ENCODE results near the gene BZW1. TPM values are rescaled to one million over a fixed set of nuclear protein-coding genes. Genes with fewer than 3 reads are reported as not detected.

Gene BZW1
- total RNA-seq, 4 donors from 2014 or later, result 204 to 317 (median 240) TPM

GRCh38 chr2:200765995-200766660, 45.6 kb upstream of the BZW1 start:
- Histone ChIP-seq H3K4me1 (peaks cover 19 to 23% of the 10 kb centered on the region in 2 donors), H3K27ac (peak overlapping the region; percentile 75 to 86 (median 82)), H3K9me3 (no peaks in the 10 kb centered on the region), H3K4me3 (no peak overlapping the region), H3K36me3 (no peaks in the 10 kb centered on the region), H3K27me3 (no peaks in the 10 kb centered on the region)
- in situ Hi-C loops (cut with MboI; ENCODE audit: low sequenced_read_pairs in 4 of 4) (no loop called here), intact Hi-C loops (cut with DNase I; ENCODE audit: low total_unique reads) (loop anchor here (1.0 to 2.0 kb wide), 2 partner anchors 45 to 53 kb away; partner anchors contain the start of gene BZW1)
- peak; percentile 98 to 100 for ATAC-seq
- DNase-seq, result peak; percentile 73 to 84
- no peak for TF ChIP-seq CTCF (IDR thresholded peaks at IDR 0.05 in 4 of 5, conservative IDR thresholded peaks at IDR 0.05 in 1 of 5)
- TF ChIP-seq POLR2A (IDR thresholded peaks at IDR 0.05), result no peak

- TF ChIP-seq CTCF (IDR thresholded peaks at IDR 0.05 in 4 of 5, conservative IDR thresholded peaks at IDR 0.05 in 1 of 5), result no peak
- no peak for TF ChIP-seq POLR2A (IDR thresholded peaks at IDR 0.05)
- intact Hi-C loops (cut with DNase I; ENCODE audit: low total_unique reads), result no loop called here
- Histone ChIP-seq H3K9me3 (no peaks in the 10 kb centered on the region), H3K27me3 (no peaks in the 10 kb centered on the region), H3K4me3 (no peak overlapping the region), H3K4me1 (peaks cover 19% of the 10 kb centered on the region in 2 donors), H3K36me3 (no peaks in the 10 kb centered on the region), H3K27ac (peak overlapping the region; percentile 75 to 86 (median 82))
- DNase-seq (no peak), ATAC-seq (no peak)
- in situ Hi-C loops (cut with MboI; ENCODE audit: low sequenced_read_pairs in 4 of 4), result no loop called here
Measured at GRCh38 chr2:200767111-200767885, 44.4 kb upstream of the BZW1 start.

GRCh38 chr2:200770847-200771246, 40.9 kb upstream of the BZW1 start:
- no peak for ATAC-seq
- H3K36me3 ChIP-seq, result no peaks in the 10 kb centered on the region

GRCh38 chr2:200772620-200773019, 39.1 kb upstream of the BZW1 start:
- intact Hi-C loops (cut with DNase I; ENCODE audit: low total_unique reads) (no loop called here), in situ Hi-C loops (cut with MboI; ENCODE audit: low sequenced_read_pairs in 4 of 4) (no loop called here)
- Histone ChIP-seq H3K4me3 (no peak overlapping the region), H3K4me1 (no peaks in the 10 kb centered on the region), H3K9me3 (no peaks in the 10 kb centered on the region), H3K36me3 (no peaks in the 10 kb centered on the region), H3K27me3 (no peaks in the 10 kb centered on the region), H3K27ac (no peak overlapping the region)
- ATAC-seq (no peak), DNase-seq (no peak)
- TF ChIP-seq POLR2A (IDR thresholded peaks at IDR 0.05) (no peak), CTCF (IDR thresholded peaks at IDR 0.05 in 4 of 5, conservative IDR thresholded peaks at IDR 0.05 in 1 of 5) (no peak)

More at GRCh38 chr2:200770847-200771246, 40.9 kb upstream of the BZW1 start:
- TF ChIP-seq POLR2A (IDR thresholded peaks at IDR 0.05) (no peak), CTCF (IDR thresholded peaks at IDR 0.05 in 4 of 5, conservative IDR thresholded peaks at IDR 0.05 in 1 of 5) (no peak)
- DNase-seq, result no peak
- intact Hi-C loops (cut with DNase I; ENCODE audit: low total_unique reads) (no loop called here), in situ Hi-C loops (cut with MboI; ENCODE audit: low sequenced_read_pairs in 4 of 4) (no loop called here)
- Histone ChIP-seq H3K27ac (no peak overlapping the region), H3K27me3 (no peaks in the 10 kb centered on the region), H3K4me1 (peaks cover 6 to 11% of the 10 kb centered on the region in 2 donors), H3K9me3 (no peaks in the 10 kb centered on the region), H3K4me3 (no peak overlapping the region)
